NCI-H748 (cell line): ENCODE results near the gene VASH1.

ENCODE experiments used
- DNase-seq: peaks from one replicate; lab custom pipeline; 2025; ENCODE audit not compliant: unreplicated experiment; lab: John Stamatoyannopoulos, UW

VASH1 gene

GRCh38 chr14:76782115-76782884 is 21.0 kb downstream of the VASH1 start:
- DNase-seq = no peak

- DNase-seq = no peak
Observed at GRCh38 chr14:76782885-76783566, 21.8 kb downstream of the VASH1 start.

- no peak for DNase-seq
Observed at GRCh38 chr14:76784266-76784874, 23.1 kb downstream of the VASH1 start.

GRCh38 chr14:76784881-76785280 is 23.6 kb downstream of the VASH1 start:
- DNase-seq = peak; percentile 81

- DNase-seq = no peak
Observed at GRCh38 chr14:76786601-76787000, 25.3 kb downstream of the VASH1 start.

GRCh38 chr14:76792422-76792821 is 31.2 kb downstream of the VASH1 start:
- DNase-seq = no peak

GRCh38 chr14:76793324-76793723 is 32.1 kb downstream of the VASH1 start:
- DNase-seq = no peak

- no peak for DNase-seq
Observed at GRCh38 chr14:76793956-76794355, 32.7 kb downstream of the VASH1 start.

- no peak for DNase-seq
Observed at GRCh38 chr14:76806446-76806845, 45.2 kb downstream of the VASH1 start.

GRCh38 chr14:76808011-76808410 is 46.7 kb downstream of the VASH1 start:
- DNase-seq = no peak

GRCh38 chr14:76808990-76809389 is 47.7 kb downstream of the VASH1 start:
- DNase-seq = no peak

GRCh38 chr14:76810525-76810924 is 49.3 kb downstream of the VASH1 start:
- DNase-seq = no peak

GRCh38 chr14:76810953-76811400 is 49.7 kb downstream of the VASH1 start:
- peak; percentile 35 for DNase-seq

GRCh38 chr14:76811561-76811960 is 50.3 kb downstream of the VASH1 start:
- DNase-seq = no peak

GRCh38 chr14:76812093-76812421 is 50.8 kb downstream of the VASH1 start:
- DNase-seq = peak; percentile 61

- peak; percentile 97 for DNase-seq
Observed at GRCh38 chr14:76812422-76813383, 51.4 kb downstream of the VASH1 start, which contains the start of gene ANGEL1. Gene ANGEL1, minus strand, starts transcription at chr14:76812882. Its CDS starts 55 bp downstream, at chr14:76812827.

GRCh38 chr14:76814726-76815645 is 53.7 kb downstream of the VASH1 start:
- no peak for DNase-seq

- DNase-seq = no peak
Observed at GRCh38 chr14:76820700-76821099, 59.4 kb downstream of the VASH1 start.

GRCh38 chr14:76826122-76826521 is 64.9 kb downstream of the VASH1 start, which contains the start of gene LRRC74A:
Gene LRRC74A, plus strand, starts transcription at chr14:76826408. Its CDS starts 290 bp downstream, at chr14:76826698.
- no peak for DNase-seq
